ENCODE measurements around the gene HHAT. TPM values are rescaled to one million over a fixed set of nuclear protein-coding genes. Genes with fewer than 3 reads are reported as not detected.

HHAT gene
- total and polyA plus RNA-seq, 9 of the 15 experiments (the other 6 are each of a cell fraction or from before 2014, with no cell fraction given), result 0.07 to 0.16 (median 0.13) TPM; not detected in 1

- TF ChIP-seq ZNF395 (CRISPR knock-in tag; IDR thresholded peaks at IDR 0.05), result 0 out of 2 replicates have a peak, but pooled peaks have one; percentile 14
- no peak for TF ChIP-seq NFE2L1 (tag; IDR thresholded peaks at IDR 0.05; ENCODE audit: borderline replicate concordance, low read depth)
- TF ChIP-seq ZNF280A (IDR thresholded peaks at IDR 0.05; ENCODE audit: low read depth, partially characterized antibody), result no peak
- TF ChIP-seq ZBTB2 (IDR thresholded peaks at IDR 0.05), result no peak
- TF ChIP-seq ARID2 (IDR thresholded peaks at IDR 0.05), result no peak
- peak; percentile 68 for TF ChIP-seq CBFA2T3 (IDR thresholded peaks at IDR 0.05)
- TF ChIP-seq MYC (IDR thresholded peaks at IDR 0.05; ENCODE audit: low read depth, low read length), result peak; percentile 44; the same call in 1 of the 2 replicates
- TF ChIP-seq MYC (CRISPR knock-in tag; IDR thresholded peaks at IDR 0.05; ENCODE audit: borderline replicate concordance, low read depth), result no peak
- 0 out of 2 replicates have a peak, but pooled peaks have one; percentile 38 for TF ChIP-seq ZNF175 (CRISPR knock-in tag; IDR thresholded peaks at IDR 0.05; ENCODE audit: low read depth)
- TF ChIP-seq JUND (IDR thresholded peaks at IDR 0.05; ENCODE audit: borderline replicate concordance, low read depth, low read length), result peak; percentile 31; the same call in 1 of the 2 replicates
- no peak; the same call in 2 of the 3 replicates for TF ChIP-seq JUND (tag; IDR thresholded peaks at IDR 0.05; ENCODE audit: borderline replicate concordance, low read depth, low read length)
- 0 out of 4 replicates have a peak, but pooled peaks of 1 of the 2 experiments have one; percentile 21 for TF ChIP-seq NRF1 (conservative IDR thresholded peaks at IDR 0.05 in 1 of 2, IDR thresholded peaks at IDR 0.05 in 1 of 2)
- 0 out of 2 replicates have a peak, but pooled peaks have one; percentile 36 for TF ChIP-seq TAL1 (IDR thresholded peaks at IDR 0.05)
- TF ChIP-seq KLF16 (IDR thresholded peaks at IDR 0.05), result peak; percentile 34; the same call in 1 of the 2 replicates
- TF ChIP-seq ELK1 (CRISPR knock-in tag; IDR thresholded peaks at IDR 0.05), result no peak
- peak; percentile 67 for TF ChIP-seq ARID1B (IDR thresholded peaks at IDR 0.05)
- peak; percentile 95 for TF ChIP-seq NFIC (IDR thresholded peaks at IDR 0.05)
- no peak for TF ChIP-seq NBN (IDR thresholded peaks at IDR 0.05; ENCODE audit: low read depth)
- no peak for TF ChIP-seq MAFK (IDR thresholded peaks at IDR 0.05; ENCODE audit: low read length)
- TF ChIP-seq RBFOX2 (IDR thresholded peaks at IDR 0.05; ENCODE audit: low read depth, low read length), result no peak
- TF ChIP-seq VEZF1 (CRISPR knock-in tag; IDR thresholded peaks at IDR 0.05), result peak; percentile 37; the same call in 1 of the 2 replicates
- TF ChIP-seq EHMT2 (IDR thresholded peaks at IDR 0.05), result 0 out of 2 replicates have a peak, but pooled peaks have one; percentile 44
Observed at GRCh38 chr1:210558302-210558701, 229.6 kb downstream of the HHAT start (continued).
